GM21619 (cell line): ENCODE measurements around the gene ANO1.
"Not testable (repeated sequence)": the region's sequence is repeated elsewhere in the genome, so short reads cannot be mapped to it uniquely, and the experiment has no call there.

Experiments
- ATAC-seq: cut with Tn5 transposase; IDR thresholded peaks from one replicate; pipeline ENCODE4 v1.9.1; 2021; ENCODE audit not compliant: unreplicated experiment

The ANO1 gene

GRCh38 chr11:70183483-70184176 lies 105.5 kb downstream of the ANO1 start:
- ATAC-seq = no peak

- no peak for ATAC-seq
Measured at GRCh38 chr11:70184396-70184795, 106.3 kb downstream of the ANO1 start.

DNA sequence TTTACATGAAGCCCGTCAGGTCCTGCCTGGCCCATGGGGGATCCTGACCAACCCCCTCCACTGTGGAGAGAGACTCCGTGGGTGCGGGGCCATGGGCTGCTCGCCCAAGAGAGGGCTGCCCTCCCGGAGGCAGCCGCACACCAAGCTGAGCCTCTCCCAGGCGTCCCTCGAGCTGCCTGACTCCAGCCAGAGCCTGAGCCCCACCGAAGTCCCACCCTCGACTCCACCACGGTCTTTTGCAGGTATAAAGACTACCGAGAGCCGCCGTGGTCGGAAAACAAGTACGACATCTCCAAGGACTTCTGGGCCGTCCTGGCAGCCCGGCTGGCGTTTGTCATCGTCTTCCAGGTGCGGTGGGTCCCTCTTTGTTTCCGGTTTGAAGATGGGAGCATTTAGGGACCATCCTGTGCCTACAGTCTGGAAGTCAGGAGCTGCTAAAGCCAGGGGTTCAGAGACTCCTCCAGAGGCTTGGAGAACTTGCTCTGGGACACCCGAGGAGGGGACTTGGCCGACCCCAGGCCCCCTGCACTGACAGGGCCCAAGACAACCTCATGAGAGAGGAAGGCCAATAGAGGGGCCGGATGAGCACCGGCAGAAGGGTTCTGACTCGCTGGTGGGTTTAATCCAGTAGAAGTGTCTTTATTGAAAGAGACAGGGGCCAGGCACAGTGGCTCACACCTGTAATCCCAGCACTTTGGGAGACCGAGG lies 107.4 kb downstream of the ANO1 start:
- no peak for ATAC-seq

DNA sequence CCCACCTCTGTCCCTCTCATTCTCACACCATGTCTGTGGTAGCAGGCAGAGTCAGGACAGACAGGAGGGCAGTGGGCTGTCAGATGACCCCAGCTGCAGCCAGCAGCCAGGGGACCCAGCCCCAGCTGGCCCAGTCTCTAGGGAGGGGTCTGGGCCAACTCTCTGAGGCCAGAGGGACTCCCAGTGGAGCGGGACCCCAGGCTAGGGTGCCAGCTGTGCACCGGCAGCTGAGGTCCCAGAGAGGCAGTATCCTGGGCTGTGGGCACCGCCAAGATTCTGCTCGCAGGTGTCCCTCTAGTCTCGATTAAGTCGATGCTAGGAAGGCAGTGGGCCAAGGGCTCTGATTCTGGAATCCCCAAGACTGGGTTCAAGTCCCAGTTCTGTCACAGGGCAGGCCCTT lies 108.3 kb downstream of the ANO1 start:
- ATAC-seq = no peak

GRCh38 chr11:70186936-70187335 lies 108.8 kb downstream of the ANO1 start:
- ATAC-seq = no peak

- no peak for ATAC-seq
Measured at GRCh38 chr11:70187771-70188170, 109.7 kb downstream of the ANO1 start.

- no peak for ATAC-seq
Measured at GRCh38 chr11:70189622-70190021, 111.5 kb downstream of the ANO1 start.

- ATAC-seq = no peak
Measured at GRCh38 chr11:70191495-70192140, 113.5 kb downstream of the ANO1 start.

- no peak for ATAC-seq
Measured at GRCh38 chr11:70192666-70193410, 114.7 kb downstream of the ANO1 start.

- ATAC-seq = no peak
Measured at GRCh38 chr11:70193411-70194292, 115.5 kb downstream of the ANO1 start.

DNA sequence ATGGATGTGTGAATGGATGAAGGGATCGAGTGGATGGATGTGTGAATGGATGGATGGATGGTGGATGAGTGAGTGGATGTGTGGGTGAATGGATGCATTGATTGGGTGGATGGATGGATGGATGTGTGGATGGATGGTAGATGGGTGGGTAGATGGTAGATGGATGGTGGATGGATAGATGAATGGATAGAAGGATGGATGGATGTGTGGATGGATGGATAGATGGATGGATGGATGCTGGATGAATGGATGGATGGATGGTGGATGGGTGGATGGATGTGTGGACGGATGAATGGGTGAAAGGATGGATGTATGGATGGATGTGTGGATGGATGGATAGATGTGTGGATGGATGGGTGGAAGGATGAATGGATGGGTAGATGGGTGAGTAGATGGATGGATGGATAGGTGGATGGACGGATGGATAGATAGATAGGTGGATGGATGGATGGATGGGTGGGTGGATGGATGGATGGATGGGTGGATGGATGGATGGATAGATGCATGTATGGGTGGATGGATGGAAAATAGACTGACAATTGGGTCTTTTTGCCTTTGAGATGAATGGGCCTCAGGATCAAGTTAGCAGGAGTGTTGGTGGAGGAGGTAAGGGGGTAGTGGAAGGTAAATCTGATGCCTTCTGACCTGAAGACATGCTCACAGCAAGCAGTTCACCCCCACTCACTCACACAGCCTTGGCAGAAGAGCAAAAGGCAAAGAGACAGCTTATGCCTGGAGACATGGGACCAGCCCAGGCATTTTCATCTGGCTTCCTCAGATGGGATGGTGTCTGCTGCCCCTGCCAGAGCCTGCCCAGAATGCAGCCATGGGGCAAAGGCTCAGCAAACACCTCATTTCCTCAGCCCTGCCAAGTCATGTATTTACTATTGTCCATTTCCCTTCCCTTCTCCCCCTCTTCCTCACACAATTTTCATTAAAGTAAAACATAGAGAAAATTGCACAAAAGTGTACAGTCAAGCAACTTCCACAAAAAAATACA lies 117.0 kb downstream of the ANO1 start:
- no peak for ATAC-seq

DNA sequence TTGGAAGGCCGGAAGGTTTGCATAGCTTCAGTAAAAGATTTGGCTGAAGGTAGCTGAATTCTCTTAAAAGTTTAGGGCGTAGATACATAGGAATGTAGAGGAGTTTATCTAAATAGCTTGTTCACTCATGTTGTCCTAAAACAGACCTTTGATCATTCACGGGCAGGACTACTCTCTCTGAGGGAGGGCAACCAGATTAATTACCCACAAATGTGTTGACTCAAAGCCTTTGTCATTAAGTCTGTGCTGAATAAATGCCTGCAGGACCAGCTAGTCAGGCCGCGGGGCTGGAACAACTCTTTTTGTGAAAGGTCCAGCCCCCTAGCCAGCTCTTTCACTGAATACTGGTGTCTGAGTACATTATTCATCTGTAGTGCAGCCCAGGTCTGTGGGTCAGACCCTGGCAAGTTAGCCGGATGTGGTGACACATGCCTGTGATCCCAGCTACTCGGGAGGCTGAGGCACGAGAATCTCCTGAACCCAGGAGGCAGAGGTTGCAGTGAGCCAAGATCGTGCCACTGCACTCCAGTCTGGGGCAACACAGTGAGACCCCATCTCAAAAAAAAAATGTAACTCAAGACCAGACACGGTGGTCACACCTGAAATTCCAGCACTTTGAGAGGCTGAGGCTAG lies 122.2 kb downstream of the ANO1 start:
- ATAC-seq = no peak

GRCh38 chr11:70201047-70201446 lies 122.9 kb downstream of the ANO1 start:
- ATAC-seq = not testable (repeated sequence)

DNA sequence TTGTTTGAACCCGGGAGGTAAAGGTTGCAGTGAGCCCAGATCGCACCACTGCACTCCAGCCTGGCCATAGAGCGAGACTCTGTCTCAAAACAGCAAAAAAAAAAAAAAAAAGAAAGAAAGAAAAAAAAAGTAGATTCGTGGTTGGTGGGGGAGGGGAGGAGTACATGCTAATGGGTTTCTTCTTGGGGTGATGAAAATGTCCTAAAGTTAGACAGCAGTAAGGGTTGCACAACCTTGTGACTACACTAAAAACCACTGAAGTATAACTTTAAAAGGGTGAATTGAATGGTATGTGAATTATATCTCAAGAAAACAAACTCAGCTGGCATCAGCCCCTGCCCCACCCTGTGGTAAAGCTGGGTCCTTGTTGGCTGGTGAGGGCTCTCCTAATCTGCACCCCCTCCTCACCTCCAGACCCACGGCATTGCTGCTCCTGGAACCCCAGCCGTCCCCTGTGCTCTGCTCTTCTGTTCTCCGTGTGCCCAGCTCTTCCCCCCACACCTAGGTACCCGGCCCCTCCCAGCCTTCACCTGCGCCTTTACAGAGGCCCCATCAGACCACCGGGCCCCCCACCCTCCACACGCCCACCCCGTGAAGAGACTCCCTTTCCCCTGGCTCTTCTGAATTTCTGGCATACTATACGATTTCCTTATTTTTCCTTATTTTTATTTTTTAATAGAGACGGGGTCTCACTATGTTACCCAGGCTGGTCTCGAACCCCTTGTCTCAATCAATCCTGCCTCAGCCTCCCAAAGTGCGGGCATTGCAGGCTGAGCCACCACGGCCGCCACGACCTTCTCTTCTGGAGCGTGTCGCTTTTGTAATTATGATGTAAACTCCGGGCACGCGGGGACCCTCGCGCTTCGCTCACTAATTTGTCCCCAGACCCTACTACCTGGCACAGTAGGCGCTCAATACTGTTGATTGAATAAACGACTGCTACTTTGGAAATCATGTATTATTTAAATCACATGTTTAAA lies 124.1 kb downstream of the ANO1 start:
- no peak for ATAC-seq

- ATAC-seq = peak; percentile 78
Measured at GRCh38 chr11:70202920-70203750, 125.0 kb downstream of the ANO1 start, which contains the start of gene FADD. TSS of gene FADD (plus strand) at chr11:70203296. CDS start at chr11:70203460, 164 bp downstream.

DNA sequence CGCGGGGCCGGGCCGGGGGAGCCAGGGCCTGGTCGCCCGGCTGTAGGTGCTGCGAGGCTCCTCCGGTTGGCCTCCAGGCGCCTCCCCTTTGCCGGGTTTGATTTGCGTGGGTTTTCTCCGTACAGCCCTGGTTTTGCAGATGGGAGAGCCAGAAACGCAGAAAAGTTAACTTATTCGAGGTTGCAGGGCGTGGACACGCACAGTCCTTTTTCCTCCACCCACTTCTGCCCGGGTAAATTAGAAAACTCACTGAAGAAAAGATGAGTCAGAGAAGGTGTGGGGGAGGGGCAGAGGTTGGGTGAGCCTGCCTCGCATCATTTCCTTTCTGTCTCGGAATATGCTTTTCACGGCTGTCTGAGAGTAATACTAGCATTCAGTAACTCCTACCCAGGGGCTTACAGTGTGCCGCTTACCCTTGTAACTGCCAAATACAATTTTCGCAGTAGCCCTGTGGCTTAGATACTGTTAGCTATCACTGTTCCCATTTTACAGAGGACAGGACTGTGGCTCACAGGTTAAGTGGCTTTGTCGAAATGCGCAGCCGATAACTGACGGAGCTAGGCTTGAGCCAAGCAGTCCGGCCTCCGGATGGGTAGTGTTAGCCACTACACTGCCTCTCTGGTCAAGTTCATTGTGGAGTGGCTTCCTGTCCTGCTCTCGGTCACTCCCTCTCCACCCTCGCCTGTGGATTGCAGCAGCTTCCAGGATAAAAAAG lies 125.8 kb downstream of the ANO1 start:
- peak; percentile 34 for ATAC-seq
